Left ventricle myocardium inferior (tissue), 1 donor: ENCODE results near the gene ADAMTS20. TPM values are rescaled to one million over a fixed set of nuclear protein-coding genes. Genes with fewer than 3 reads are reported as not detected.

ENCODE experiments used
- DNase-seq: peaks from one replicate; pipeline ENCODE4 v3.0.0-alpha.2; 2020
- H3K27ac ChIP-seq: fragments of 200-600 bp; replicated peaks from 2 replicates; pipeline ENCODE4 v1.8.0; 2021
- H3K27me3 ChIP-seq: fragments of 200-600 bp; 2 replicates; pipeline ENCODE4 v1.8.0; 2021; ENCODE audit warnings: low read depth
- H3K36me3 ChIP-seq: fragments of 200-600 bp; 2 replicates; pipeline ENCODE4 v1.8.0; 2021
- H3K4me1 ChIP-seq: fragments of 200-600 bp; 2 replicates; pipeline ENCODE4 v1.8.0; 2021
- H3K4me3 ChIP-seq: fragments of 200-600 bp; 2 replicates; pipeline ENCODE4 v1.8.0; 2021; ENCODE audit warnings: mild to moderate bottlenecking, moderate library complexity
- H3K9me3 ChIP-seq: fragments of 200-600 bp; replicated peaks from 2 replicates; pipeline ENCODE4 v1.8.0; 2021
- intact Hi-C: fragments of 100-400 bp; cut with micrococcal nuclease; formaldehyde crosslinking; loops from one replicate; pipeline ENCODE4 v1.11.0; 2022
- total RNA-seq: library from RNA; stranded (reverse); fragmentation: NEBNext Ultra II Directional; extraction: Animal tissue kit (Norgen Biotek cat#: 25700); gene quantifications from one replicate; pipeline ENCODE4 v1.2.1, GENCODE V29; 2021
- TF ChIP-seq, protein P1 (sequence below): fragments of 200-600 bp; IDR thresholded peaks from 2 replicates; pipeline ENCODE4 v1.8.0; 2021; ENCODE audit warnings: antibody characterized with exemption, mild to moderate bottlenecking, borderline replicate concordance
- donor health status: DM: no; HTN: yes; CAD: no; lungs with severe emphysema.

The ADAMTS20 gene
- total RNA-seq, 1 donor from 2014 or later, result not detected

DNA sequence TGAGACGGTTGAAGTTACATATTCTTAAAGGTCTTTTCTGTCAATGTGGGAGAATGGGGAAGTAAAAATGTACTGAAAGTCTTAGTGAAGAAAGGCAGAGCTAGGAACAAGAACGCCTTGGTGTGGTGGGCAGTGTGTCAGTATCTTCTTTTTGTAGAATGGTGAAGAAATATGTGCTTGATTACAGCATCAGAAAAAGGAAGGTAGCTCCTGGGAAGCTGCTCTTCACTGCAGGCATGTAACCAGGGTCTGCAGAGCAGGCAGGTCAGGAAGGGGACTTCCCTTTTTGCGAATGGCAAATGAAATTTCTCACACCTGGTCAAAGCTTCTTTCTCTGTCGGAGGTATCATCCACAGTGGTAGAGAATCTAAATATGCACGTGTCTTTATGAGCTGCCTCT, 226.2 kb downstream of the ADAMTS20 start:
- DNase-seq, result no peak
- no peak overlapping the region for H3K4me3 ChIP-seq
- no peaks in the 10 kb centered on the region for H3K27me3 ChIP-seq
- peaks cover 8% of the 10 kb centered on the region for H3K9me3 ChIP-seq
- intact Hi-C loops, result no loop called here
- no peaks in the 10 kb centered on the region for H3K36me3 ChIP-seq
- TF ChIP-seq, protein P1, sequence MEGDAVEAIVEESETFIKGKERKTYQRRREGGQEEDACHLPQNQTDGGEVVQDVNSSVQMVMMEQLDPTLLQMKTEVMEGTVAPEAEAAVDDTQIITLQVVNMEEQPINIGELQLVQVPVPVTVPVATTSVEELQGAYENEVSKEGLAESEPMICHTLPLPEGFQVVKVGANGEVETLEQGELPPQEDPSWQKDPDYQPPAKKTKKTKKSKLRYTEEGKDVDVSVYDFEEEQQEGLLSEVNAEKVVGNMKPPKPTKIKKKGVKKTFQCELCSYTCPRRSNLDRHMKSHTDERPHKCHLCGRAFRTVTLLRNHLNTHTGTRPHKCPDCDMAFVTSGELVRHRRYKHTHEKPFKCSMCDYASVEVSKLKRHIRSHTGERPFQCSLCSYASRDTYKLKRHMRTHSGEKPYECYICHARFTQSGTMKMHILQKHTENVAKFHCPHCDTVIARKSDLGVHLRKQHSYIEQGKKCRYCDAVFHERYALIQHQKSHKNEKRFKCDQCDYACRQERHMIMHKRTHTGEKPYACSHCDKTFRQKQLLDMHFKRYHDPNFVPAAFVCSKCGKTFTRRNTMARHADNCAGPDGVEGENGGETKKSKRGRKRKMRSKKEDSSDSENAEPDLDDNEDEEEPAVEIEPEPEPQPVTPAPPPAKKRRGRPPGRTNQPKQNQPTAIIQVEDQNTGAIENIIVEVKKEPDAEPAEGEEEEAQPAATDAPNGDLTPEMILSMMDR, result no peak
- no peaks in the 10 kb centered on the region for H3K4me1 ChIP-seq
- no peak overlapping the region for H3K27ac ChIP-seq

DNA sequence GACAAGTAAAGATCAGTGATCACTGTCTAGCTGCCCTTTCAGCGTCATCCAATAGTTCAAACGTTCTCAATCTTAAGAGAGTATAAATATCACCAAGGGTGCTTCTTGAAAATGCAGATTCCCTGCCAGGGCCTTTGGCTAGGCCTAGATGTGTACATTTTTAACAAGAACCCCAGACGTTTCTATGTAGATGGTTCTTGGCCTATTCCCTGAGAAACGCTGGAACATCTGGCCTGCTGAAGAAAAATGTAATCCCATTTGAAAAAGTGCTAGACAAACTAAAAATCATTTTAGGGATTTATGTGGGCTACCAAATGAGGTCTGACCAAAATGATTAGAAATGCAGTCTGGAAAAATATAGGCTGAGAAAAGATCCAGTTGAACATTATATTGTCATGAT, 231.7 kb downstream of the ADAMTS20 start:
- Histone ChIP-seq H3K27ac (no peak overlapping the region), H3K9me3 (no peaks in the 10 kb centered on the region), H3K36me3 (no peaks in the 10 kb centered on the region), H3K27me3 (no peaks in the 10 kb centered on the region), H3K4me3 (no peak overlapping the region), H3K4me1 (no peaks in the 10 kb centered on the region)
- no peak for DNase-seq
- intact Hi-C loops, result no loop called here
- TF ChIP-seq, protein P1, result no peak

GRCh38 chr12:43318021-43318420, 234.0 kb downstream of the ADAMTS20 start:
- Histone ChIP-seq H3K9me3 (no peaks in the 10 kb centered on the region), H3K27me3 (no peaks in the 10 kb centered on the region), H3K27ac (no peak overlapping the region), H3K4me1 (no peaks in the 10 kb centered on the region), H3K4me3 (no peak overlapping the region), H3K36me3 (no peaks in the 10 kb centered on the region)
- intact Hi-C loops, result no loop called here
- TF ChIP-seq, protein P1, result no peak
- DNase-seq, result no peak

GRCh38 chr12:43317156-43317555, 234.8 kb downstream of the ADAMTS20 start:
- Histone ChIP-seq H3K27ac (no peak overlapping the region), H3K9me3 (no peaks in the 10 kb centered on the region), H3K4me1 (no peaks in the 10 kb centered on the region), H3K36me3 (no peaks in the 10 kb centered on the region), H3K27me3 (no peaks in the 10 kb centered on the region), H3K4me3 (no peak overlapping the region)
- DNase-seq, result no peak
- intact Hi-C loops, result no loop called here
- TF ChIP-seq, protein P1, result no peak

DNA sequence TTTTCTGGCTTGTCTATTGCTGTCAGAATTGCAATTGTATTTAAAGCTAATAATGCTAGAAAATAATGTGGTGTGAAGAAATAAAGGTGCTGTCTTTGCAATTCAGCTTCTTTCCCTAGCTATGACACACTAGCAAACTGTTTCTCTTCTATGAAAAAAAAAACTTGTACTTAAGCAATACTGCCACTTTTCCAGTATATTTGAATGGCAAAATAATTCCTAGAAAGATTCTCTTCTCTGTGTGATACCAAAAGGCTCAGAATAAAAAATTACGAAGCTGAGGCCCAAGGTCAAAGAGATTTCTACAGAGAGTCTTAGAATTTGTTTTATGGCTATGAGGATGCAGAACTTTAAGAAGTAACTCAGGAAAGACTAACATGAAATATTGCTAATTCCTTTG, 235.5 kb downstream of the ADAMTS20 start:
- intact Hi-C loops, result no loop called here
- H3K4me1 ChIP-seq, result no peaks in the 10 kb centered on the region
- no peak overlapping the region for H3K4me3 ChIP-seq

More for the DNA sequence above, 235.5 kb downstream of the ADAMTS20 start:
- TF ChIP-seq, protein P1, result no peak
- H3K9me3 ChIP-seq, result no peaks in the 10 kb centered on the region
- H3K27me3 ChIP-seq, result no peaks in the 10 kb centered on the region
- H3K27ac ChIP-seq, result no peak overlapping the region
- no peak for DNase-seq
- no peaks in the 10 kb centered on the region for H3K36me3 ChIP-seq
